ENCODE results near the gene EXOSC2.

Gene EXOSC2

GRCh38 chr9:130732793-130733221 lies 39.2 kb downstream of the EXOSC2 start:
- H3K9ac ChIP-seq, result no peak overlapping the region
- peaks cover 5% of the 10 kb centered on the region; the same call in 1 of the 2 replicates for H3K79me2 ChIP-seq (ENCODE audit: insufficient read depth, low read depth)
- no peaks in the 10 kb centered on the region for H3K36me3 ChIP-seq (ENCODE audit: insufficient read depth)
- no peak overlapping the region for H3K4me2 ChIP-seq
- TF ChIP-seq, protein P1, sequence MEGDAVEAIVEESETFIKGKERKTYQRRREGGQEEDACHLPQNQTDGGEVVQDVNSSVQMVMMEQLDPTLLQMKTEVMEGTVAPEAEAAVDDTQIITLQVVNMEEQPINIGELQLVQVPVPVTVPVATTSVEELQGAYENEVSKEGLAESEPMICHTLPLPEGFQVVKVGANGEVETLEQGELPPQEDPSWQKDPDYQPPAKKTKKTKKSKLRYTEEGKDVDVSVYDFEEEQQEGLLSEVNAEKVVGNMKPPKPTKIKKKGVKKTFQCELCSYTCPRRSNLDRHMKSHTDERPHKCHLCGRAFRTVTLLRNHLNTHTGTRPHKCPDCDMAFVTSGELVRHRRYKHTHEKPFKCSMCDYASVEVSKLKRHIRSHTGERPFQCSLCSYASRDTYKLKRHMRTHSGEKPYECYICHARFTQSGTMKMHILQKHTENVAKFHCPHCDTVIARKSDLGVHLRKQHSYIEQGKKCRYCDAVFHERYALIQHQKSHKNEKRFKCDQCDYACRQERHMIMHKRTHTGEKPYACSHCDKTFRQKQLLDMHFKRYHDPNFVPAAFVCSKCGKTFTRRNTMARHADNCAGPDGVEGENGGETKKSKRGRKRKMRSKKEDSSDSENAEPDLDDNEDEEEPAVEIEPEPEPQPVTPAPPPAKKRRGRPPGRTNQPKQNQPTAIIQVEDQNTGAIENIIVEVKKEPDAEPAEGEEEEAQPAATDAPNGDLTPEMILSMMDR (conservative IDR thresholded peaks at IDR 0.05; ENCODE audit: low read depth, low read length), result no peak
- H4K20me1 ChIP-seq (ENCODE audit: insufficient read depth), result no peaks in the 10 kb centered on the region
- peaks cover 7% of the 10 kb centered on the region for H3K4me1 ChIP-seq (ENCODE audit: low read depth, poor library complexity, severe bottlenecking)
- H3K27me3 ChIP-seq (ENCODE audit: insufficient read depth, low read depth), result no peaks in the 10 kb centered on the region
- H2AFZ ChIP-seq (ENCODE audit: low read depth), result no peak overlapping the region
- H3K4me3 ChIP-seq (IDR thresholded peaks at IDR 0.05; ENCODE audit: insufficient read depth, low read depth, low read length), result no peak overlapping the region
- H3K27ac ChIP-seq, result no peak overlapping the region

GRCh38 chr9:130735566-130735965 lies 42.0 kb downstream of the EXOSC2 start:
- Histone ChIP-seq H2AFZ (ENCODE audit: low read depth) (no peak overlapping the region), H3K36me3 (ENCODE audit: insufficient read depth) (no peaks in the 10 kb centered on the region), H4K20me1 (ENCODE audit: insufficient read depth) (no peaks in the 10 kb centered on the region), H3K9ac (no peak overlapping the region), H3K27me3 (ENCODE audit: insufficient read depth, low read depth) (no peaks in the 10 kb centered on the region), H3K79me2 (ENCODE audit: insufficient read depth, low read depth) (peaks cover 5% of the 10 kb centered on the region; the same call in 1 of the 2 replicates), H3K4me2 (no peak overlapping the region), H3K27ac (no peak overlapping the region), H3K4me3 (IDR thresholded peaks at IDR 0.05; ENCODE audit: insufficient read depth, low read depth, low read length) (no peak overlapping the region), H3K4me1 (ENCODE audit: low read depth, poor library complexity, severe bottlenecking) (peaks cover 7% of the 10 kb centered on the region)
- TF ChIP-seq, protein P1 (conservative IDR thresholded peaks at IDR 0.05; ENCODE audit: low read depth, low read length), result no peak

DNA sequence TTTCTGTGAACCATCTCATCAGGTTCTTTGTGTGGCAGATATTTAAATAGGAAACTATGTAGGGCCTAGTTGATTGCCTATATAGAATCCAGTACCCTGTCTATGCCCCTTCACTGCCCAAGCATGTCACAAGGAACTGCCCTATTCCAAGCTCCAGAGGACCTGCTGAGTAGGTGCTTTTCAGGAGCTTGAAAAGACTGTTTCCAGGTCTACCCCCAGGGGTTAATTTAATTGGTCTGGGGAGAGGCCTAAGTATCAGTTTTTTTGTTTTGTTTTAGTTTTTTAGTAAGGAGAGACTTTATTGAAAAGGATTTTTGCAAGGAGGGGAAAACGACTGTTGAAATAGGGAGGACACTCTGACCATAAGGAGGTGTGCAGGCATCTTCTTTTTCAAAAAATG lies 43.3 kb downstream of the EXOSC2 start:
- TF ChIP-seq, protein P1 (conservative IDR thresholded peaks at IDR 0.05; ENCODE audit: low read depth, low read length), result no peak
- Histone ChIP-seq H3K4me1 (ENCODE audit: low read depth, poor library complexity, severe bottlenecking) (no peaks in the 10 kb centered on the region), H3K4me2 (no peak overlapping the region), H3K27ac (no peak overlapping the region), H3K27me3 (ENCODE audit: insufficient read depth, low read depth) (no peaks in the 10 kb centered on the region), H3K9ac (no peak overlapping the region), H4K20me1 (ENCODE audit: insufficient read depth) (no peaks in the 10 kb centered on the region), H3K4me3 (IDR thresholded peaks at IDR 0.05; ENCODE audit: insufficient read depth, low read depth, low read length) (no peak overlapping the region), H3K79me2 (ENCODE audit: insufficient read depth, low read depth) (peaks cover 5% of the 10 kb centered on the region; the same call in 1 of the 2 replicates), H3K36me3 (ENCODE audit: insufficient read depth) (no peaks in the 10 kb centered on the region), H2AFZ (ENCODE audit: low read depth) (no peak overlapping the region)

DNA sequence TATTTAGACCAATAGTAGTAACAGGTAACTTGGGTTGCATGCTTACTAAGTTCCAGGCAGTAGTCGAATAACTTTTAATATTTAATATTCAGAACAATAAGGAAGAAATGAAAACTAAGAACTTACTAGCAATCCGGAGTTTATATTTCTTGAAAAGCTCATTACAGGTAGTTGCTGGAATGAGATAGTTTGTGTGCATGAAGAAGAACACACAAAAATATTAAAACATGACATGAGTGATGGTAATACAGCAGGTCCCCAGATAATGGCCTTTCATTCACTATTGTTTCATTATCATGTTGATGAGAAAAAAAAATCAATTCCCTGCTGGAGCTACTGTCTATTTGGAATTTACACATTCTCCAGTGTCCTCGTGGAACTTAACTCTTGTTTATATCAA lies 44.7 kb downstream of the EXOSC2 start:
- TF ChIP-seq, protein P1 (conservative IDR thresholded peaks at IDR 0.05; ENCODE audit: low read depth, low read length), result no peak
- no peak overlapping the region for H3K4me2 ChIP-seq
- H3K36me3 ChIP-seq (ENCODE audit: insufficient read depth), result no peaks in the 10 kb centered on the region; the same call in 1 of the 2 replicates
- H3K9ac ChIP-seq, result no peak overlapping the region
- no peaks in the 10 kb centered on the region for H4K20me1 ChIP-seq (ENCODE audit: insufficient read depth)
- no peaks in the 10 kb centered on the region for H3K4me1 ChIP-seq (ENCODE audit: low read depth, poor library complexity, severe bottlenecking)
- H2AFZ ChIP-seq (ENCODE audit: low read depth), result no peak overlapping the region
- no peak overlapping the region for H3K27ac ChIP-seq
- peaks cover 5% of the 10 kb centered on the region; the same call in 1 of the 2 replicates for H3K79me2 ChIP-seq (ENCODE audit: insufficient read depth, low read depth)
- no peaks in the 10 kb centered on the region for H3K27me3 ChIP-seq (ENCODE audit: insufficient read depth, low read depth)
- no peak overlapping the region for H3K4me3 ChIP-seq (IDR thresholded peaks at IDR 0.05; ENCODE audit: insufficient read depth, low read depth, low read length)

All from KMS-11 (cell line).